DND-41 (cell line): ENCODE results near the gene CCDC154.

Experiments
- ATAC-seq: fragments of 200-7000 bp; cut with Tn5 transposase; 3 replicates; pipeline ENCODE4 v1.9.1; 2021; ENCODE audit warnings: low read depth; ENCODE audit not compliant: insufficient read depth
- DNase-seq: peaks from one replicate; pipeline ENCODE4 v3.0.0-alpha.2; 2020
- H2AFZ ChIP-seq: 2 replicates; pipeline ENCODE4 v1.6.0; 2012; ENCODE audit warnings: low read depth, low read length
- H3K27ac ChIP-seq: 2 replicates; pipeline ENCODE4 v1.5.1; 2012; ENCODE audit warnings: low read length, inconsistent platforms
- H3K27me3 ChIP-seq: fragments of 200-600 bp; sonication (generic); 2 replicates; pipeline ENCODE4 v1.6.0; 2012; ENCODE audit warnings: low read length, mild to moderate bottlenecking, inconsistent platforms; ENCODE audit not compliant: insufficient read depth, poor library complexity
- H3K36me3 ChIP-seq: 2 replicates; pipeline ENCODE4 v1.5.1; 2012; ENCODE audit warnings: low read length, inconsistent platforms; ENCODE audit not compliant: insufficient read depth
- H3K4me1 ChIP-seq: 2 replicates; pipeline ENCODE4 v1.5.1; 2012; ENCODE audit warnings: mild to moderate bottlenecking, low read length; ENCODE audit not compliant: insufficient read depth
- H3K4me2 ChIP-seq: 2 replicates; pipeline ENCODE4 v1.6.0; 2012; ENCODE audit warnings: mild to moderate bottlenecking, moderate library complexity, low read length, inconsistent platforms; ENCODE audit not compliant: insufficient read depth
- H3K4me3 ChIP-seq, 2 experiments: fragments of 200-600 bp in 1 of 2; shearing (Covaris generic) in 1 of 2; 2 replicates each; pipeline ENCODE4 v1.5.1; 2012 to 2016; ENCODE audit warnings: inconsistent platforms in 2 of 2, low read length in 2 of 2, mild to moderate bottlenecking in 2 of 2, low read depth in 1 of 2, moderate library complexity in 1 of 2
- H3K79me2 ChIP-seq: 2 replicates; pipeline ENCODE4 v1.6.0; 2012; ENCODE audit warnings: low read length, inconsistent platforms; ENCODE audit not compliant: insufficient read depth
- H3K9ac ChIP-seq: 2 replicates; pipeline ENCODE4 v1.6.0; 2012; ENCODE audit warnings: low read depth, mild to moderate bottlenecking, inconsistent platforms, low read length, moderate library complexity
- H3K9me3 ChIP-seq: 2 replicates; pipeline ENCODE4 v1.5.1; 2012; ENCODE audit warnings: low read length, moderate library complexity, mild to moderate bottlenecking, inconsistent platforms; ENCODE audit not compliant: insufficient read depth, severe bottlenecking
- H4K20me1 ChIP-seq: 2 replicates; pipeline ENCODE4 v1.6.0; 2012; ENCODE audit warnings: low read length; ENCODE audit not compliant: insufficient read depth
- EZH2 ChIP-seq: IDR thresholded peaks from 3 replicates; pipeline ENCODE4 v1.6.1; 2012; ENCODE audit warnings: borderline replicate concordance, low read depth, mild to moderate bottlenecking, moderate library complexity, low read length, inconsistent platforms; ENCODE audit not compliant: severe bottlenecking
- TF ChIP-seq, protein P1 (sequence below): IDR thresholded peaks from 2 replicates; pipeline ENCODE4 v1.5.1; 2012; ENCODE audit warnings: borderline replicate concordance, low read length, moderate library complexity, mild to moderate bottlenecking; ENCODE audit not compliant: poor library complexity, severe bottlenecking; ENCODE audit errors: extremely low read depth

The CCDC154 gene

DNA sequence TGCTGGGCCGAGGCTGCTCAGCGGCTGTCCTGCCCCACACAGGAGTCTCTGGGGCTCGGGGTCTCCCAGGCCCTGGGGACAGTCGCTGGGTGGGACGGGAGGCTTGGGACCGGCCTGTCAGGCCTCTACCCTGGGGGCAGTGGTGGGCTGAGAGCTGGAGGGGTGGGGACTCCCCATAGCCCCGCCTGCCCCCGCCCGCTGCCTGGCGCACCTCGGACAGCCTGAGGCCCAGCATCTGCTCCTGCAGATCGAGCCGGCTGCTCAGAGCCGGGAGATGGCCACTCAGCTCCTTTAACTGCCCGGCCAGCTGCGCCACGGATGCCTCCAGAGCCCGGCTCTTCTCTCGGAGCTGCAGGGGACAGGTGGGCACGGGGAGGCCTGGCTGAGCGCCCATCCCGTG, 6.8 kb downstream of the CCDC154 start:
- Histone ChIP-seq H3K9ac (no peak overlapping the region), H3K27ac (no peak overlapping the region), H3K9me3 (no peaks in the 10 kb centered on the region), H3K36me3 (no peaks in the 10 kb centered on the region), H3K4me1 (no peaks in the 10 kb centered on the region), H2AFZ (no peak overlapping the region), H3K27me3 (no peaks in the 10 kb centered on the region), H3K4me3 (no peak overlapping the region), H3K4me2 (no peak overlapping the region), H4K20me1 (no peaks in the 10 kb centered on the region), H3K79me2 (no peaks in the 10 kb centered on the region)
- ATAC-seq: no peak
- TF ChIP-seq, protein P1, sequence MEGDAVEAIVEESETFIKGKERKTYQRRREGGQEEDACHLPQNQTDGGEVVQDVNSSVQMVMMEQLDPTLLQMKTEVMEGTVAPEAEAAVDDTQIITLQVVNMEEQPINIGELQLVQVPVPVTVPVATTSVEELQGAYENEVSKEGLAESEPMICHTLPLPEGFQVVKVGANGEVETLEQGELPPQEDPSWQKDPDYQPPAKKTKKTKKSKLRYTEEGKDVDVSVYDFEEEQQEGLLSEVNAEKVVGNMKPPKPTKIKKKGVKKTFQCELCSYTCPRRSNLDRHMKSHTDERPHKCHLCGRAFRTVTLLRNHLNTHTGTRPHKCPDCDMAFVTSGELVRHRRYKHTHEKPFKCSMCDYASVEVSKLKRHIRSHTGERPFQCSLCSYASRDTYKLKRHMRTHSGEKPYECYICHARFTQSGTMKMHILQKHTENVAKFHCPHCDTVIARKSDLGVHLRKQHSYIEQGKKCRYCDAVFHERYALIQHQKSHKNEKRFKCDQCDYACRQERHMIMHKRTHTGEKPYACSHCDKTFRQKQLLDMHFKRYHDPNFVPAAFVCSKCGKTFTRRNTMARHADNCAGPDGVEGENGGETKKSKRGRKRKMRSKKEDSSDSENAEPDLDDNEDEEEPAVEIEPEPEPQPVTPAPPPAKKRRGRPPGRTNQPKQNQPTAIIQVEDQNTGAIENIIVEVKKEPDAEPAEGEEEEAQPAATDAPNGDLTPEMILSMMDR: no peak
- no peak for TF ChIP-seq EZH2
- DNase-seq: no peak

DNA sequence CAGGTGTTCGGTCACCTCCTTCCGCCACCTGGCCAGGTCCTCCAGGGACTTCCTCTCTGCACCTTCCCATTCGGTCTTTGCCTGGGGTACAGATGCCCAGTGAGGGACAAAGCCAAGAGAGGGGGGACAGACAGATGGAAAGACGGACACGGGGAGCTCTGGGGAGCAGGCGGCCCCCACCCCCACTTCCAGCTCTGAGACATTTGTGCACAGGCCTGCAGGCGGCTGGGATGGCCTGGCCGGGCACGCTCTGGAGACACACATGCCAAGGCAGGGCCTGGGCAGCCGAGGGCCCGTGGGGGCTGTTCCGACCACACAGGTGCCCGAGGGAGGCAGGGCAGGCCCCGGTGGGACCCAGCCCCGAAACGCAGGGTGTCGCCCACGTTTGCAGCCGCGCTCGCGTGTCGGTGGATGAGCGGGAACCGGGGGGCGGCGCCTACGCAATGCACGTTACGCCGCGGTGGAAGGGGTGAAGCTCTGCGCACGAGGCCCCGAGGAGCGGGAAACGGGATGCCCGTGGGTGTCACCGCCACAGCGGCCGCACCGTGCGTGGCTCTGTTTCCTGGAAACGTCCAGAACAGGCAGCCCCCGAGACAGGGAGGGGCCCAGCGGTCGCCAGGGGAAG, 7.5 kb downstream of the CCDC154 start:
- no peaks in the 10 kb centered on the region for H3K79me2 ChIP-seq
- H3K4me1 ChIP-seq: no peaks in the 10 kb centered on the region
- DNase-seq (no peak), ATAC-seq (no peak)
- no peak overlapping the region for H2AFZ ChIP-seq
- no peak overlapping the region for H3K27ac ChIP-seq
- no peaks in the 10 kb centered on the region for H3K9me3 ChIP-seq
- no peak overlapping the region for H3K4me2 ChIP-seq
- H4K20me1 ChIP-seq: no peaks in the 10 kb centered on the region
- no peaks in the 10 kb centered on the region for H3K27me3 ChIP-seq
- no peak overlapping the region for H3K4me3 ChIP-seq
- no peak overlapping the region for H3K9ac ChIP-seq
- no peaks in the 10 kb centered on the region for H3K36me3 ChIP-seq
- TF ChIP-seq EZH2: no peak
- TF ChIP-seq, protein P1: no peak

DNA sequence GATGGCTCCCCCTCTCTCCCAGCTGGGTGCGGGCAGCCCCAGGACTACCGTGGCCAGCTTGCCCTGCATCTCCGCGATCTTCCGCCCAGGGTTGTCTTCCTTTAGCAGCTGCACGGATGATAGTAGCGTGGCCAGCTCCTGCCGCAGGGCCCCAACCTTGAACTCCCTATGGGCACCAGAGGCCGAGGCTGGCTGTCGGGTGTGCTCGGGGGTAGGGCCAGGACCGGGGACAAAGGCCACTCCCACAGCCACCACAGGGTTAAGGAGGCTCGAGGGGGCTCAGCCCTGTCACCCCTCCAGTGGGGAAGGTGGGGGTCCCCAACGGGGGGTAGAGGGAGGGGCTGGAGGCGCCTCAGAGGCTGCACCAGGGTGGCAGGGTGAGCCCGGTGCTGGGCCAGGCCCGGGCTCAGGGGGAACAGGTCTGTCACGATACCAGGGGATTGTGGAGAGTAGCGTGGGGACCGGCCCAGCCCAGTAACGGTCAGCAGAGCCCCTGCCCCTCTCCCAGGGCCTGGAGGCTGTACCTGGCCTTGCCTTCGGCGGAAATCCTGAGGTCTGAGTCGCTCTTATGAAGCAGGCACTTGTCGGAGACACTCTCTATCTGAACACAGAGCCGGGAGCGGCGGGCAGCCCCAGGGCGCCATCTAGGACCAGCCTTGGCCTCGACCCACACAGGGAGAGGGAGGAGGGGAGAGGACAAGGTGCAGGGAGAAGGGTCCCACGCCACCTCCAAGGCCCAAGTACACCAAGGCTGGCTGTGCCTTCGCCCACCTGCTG, 8.2 kb downstream of the CCDC154 start:
- H2AFZ ChIP-seq: no peak overlapping the region
- no peak for TF ChIP-seq EZH2
- TF ChIP-seq, protein P1: no peak
- H3K36me3 ChIP-seq: no peaks in the 10 kb centered on the region
- H3K4me3 ChIP-seq: no peak overlapping the region
- no peaks in the 10 kb centered on the region for H3K9me3 ChIP-seq
- H4K20me1 ChIP-seq: no peaks in the 10 kb centered on the region
- no peaks in the 10 kb centered on the region for H3K79me2 ChIP-seq
- no peak for ATAC-seq
- no peak overlapping the region for H3K9ac ChIP-seq
- DNase-seq: no peak
- no peaks in the 10 kb centered on the region for H3K4me1 ChIP-seq
- H3K27me3 ChIP-seq: no peaks in the 10 kb centered on the region
- no peak overlapping the region for H3K27ac ChIP-seq
- no peak overlapping the region for H3K4me2 ChIP-seq
